ENCODE data around the gene ASIP.
"Not testable (repeated sequence)": the region's sequence is repeated elsewhere in the genome, so short reads cannot be mapped to it uniquely, and the experiment has no call there.

ASIP gene

DNA sequence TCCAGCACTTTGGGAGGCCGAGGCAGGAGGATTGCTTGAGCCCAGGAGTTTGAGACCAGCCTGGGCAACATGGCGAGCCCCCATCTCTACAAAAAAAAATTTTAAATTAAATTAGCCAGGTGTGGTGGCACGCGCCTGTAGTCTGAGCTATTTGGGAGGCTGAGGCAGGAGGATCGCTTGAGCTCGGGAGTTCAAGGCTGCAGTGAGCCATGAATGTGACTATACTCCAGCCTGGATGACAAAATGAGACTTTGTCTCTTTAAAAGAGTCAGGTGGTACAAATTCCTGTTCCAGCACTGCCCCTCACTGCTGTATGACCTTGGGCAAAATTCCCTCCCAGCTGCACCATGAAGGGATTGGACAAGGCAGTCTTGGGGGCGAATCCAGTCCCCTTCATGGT lies 33.5 kb downstream of the ASIP start:
- DNase-seq (ENCODE audit: extremely low spot score, insufficient read length, low read depth) = no peak
- no peak for FAIRE-seq

GRCh38 chr20:34281177-34281576 lies 40.0 kb downstream of the ASIP start:
- no peak for FAIRE-seq
- no peak for DNase-seq (ENCODE audit: extremely low spot score, insufficient read length, low read depth)

DNA sequence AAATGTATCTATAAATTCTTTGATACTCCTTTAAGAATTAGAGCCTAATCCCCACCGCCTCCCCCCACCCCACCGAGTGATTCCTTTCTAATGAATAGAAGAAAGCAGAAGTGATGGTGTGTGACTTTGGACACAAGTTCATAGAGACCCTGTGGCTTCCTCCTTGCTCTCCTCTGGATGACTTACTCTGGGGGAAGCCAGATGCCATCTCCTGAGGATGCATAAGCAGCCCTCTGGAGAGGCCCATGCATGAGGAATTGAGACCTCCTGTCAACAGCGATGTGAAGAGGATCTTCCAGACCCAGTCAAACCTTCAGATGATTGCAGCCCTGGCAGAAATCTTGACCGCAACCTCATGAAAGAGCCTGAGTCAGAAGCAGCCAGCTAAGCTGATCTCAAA lies 40.8 kb downstream of the ASIP start:
- DNase-seq (ENCODE audit: extremely low spot score, insufficient read length, low read depth) (no peak), FAIRE-seq (no peak)

DNA sequence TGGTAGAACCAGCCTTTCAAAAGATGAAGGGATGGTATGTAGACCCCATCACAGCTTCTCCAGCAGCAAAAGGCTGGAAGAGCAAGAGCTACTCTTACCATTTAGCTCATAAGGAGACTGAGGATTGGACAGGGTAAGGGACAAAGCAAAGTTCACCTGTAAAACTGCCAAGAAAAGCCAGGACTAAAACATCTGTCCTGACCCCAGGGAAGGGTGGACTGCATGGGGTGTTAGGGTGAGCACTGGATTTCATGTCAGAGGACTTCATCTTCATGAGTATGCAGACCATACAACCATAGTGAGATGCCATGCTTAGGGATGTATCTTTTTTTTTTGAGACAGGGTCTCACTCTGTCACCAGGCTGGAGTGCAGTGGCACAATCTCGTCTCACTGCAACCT lies 42.6 kb downstream of the ASIP start:
- FAIRE-seq (no peak), DNase-seq (ENCODE audit: extremely low spot score, insufficient read length, low read depth) (no peak)

DNA sequence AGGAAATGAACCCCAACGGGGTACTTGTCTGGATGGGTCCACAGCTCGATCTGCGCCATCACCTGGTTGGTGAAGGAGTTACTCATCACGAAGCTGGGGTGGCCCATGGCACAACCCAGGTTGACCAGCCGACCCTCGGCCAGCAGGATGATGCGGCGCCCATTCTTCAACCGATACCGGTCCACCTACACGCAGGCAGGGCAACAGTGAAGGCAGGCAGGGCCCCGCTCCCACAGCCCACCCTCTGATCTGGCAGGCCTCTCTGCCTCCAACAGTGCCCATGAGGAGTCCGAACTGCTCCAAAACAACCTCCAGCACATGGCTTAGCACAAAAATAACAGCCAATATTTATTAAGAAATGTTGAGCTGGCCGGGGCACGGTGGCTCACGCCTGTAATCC lies 44.2 kb downstream of the ASIP start:
- DNase-seq (ENCODE audit: extremely low spot score, insufficient read length, low read depth) (no peak), FAIRE-seq (no peak)

DNA sequence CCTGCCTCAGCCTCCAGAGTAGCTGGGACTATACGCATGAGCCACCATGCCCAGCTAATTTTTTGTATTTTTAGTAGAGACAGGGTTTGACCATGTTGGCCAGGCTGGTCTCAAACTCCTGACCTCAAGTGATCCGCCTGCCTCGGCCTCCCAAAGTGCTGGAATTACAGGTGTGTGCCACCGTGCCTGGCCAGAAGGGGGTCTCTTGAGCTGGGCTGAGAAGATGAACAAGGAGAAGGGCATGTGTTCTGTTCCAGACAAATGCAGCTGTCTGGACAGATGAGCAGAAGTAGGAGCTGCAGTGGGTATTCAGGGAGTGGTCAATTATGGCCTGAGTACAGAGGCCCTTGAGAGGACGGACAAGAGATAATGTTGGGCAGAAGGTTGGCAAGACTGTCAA lies 46.3 kb downstream of the ASIP start:
- not testable (repeated sequence) for FAIRE-seq; DNase-seq (ENCODE audit: extremely low spot score, insufficient read length, low read depth)

DNA sequence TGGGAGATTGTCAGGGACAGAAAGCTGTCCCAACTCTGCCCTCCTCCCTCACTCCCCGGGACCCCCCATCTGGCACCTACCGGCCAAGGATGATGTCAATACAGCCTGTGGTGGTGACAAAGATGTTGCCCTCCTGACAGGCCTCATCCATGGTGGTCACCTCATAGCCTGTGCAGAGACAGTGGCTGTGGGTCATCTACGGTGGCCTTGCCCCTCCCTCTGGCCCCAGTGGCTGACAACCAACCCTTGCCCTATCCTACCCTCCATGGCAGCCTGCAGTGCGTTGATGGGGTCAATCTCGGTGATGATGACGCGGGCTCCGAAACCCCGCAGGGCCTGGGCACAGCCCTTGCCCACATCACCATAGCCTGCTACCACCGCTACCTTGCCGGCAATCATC lies 49.2 kb downstream of the ASIP start:
- DNase-seq (ENCODE audit: extremely low spot score, insufficient read length, low read depth) (no peak), FAIRE-seq (no peak)

GRCh38 chr20:34292496-34292895 lies 51.3 kb downstream of the ASIP start:
- no peak for DNase-seq (ENCODE audit: extremely low spot score, insufficient read length, low read depth)
- FAIRE-seq = no peak

DNA sequence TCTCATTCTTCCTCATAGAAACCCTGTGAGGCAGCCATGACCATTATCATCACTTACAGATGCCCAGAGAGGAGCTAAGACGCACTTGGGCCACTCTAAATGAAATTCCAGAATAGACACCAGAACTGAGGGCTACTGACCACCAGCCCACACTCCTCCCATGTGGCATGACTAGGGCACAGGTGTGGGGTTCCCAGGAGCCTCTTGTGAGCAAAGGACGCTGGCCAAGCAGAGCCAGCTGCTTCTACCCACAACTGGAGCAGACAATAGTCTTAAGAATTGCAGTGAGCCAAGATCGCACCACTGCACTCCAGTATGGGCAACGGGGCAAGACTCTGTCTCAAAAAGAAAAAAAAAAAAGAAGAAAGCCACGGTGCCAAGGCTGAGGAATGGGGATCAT lies 51.9 kb downstream of the ASIP start:
- FAIRE-seq (no peak), DNase-seq (ENCODE audit: extremely low spot score, insufficient read length, low read depth) (no peak)

DNA sequence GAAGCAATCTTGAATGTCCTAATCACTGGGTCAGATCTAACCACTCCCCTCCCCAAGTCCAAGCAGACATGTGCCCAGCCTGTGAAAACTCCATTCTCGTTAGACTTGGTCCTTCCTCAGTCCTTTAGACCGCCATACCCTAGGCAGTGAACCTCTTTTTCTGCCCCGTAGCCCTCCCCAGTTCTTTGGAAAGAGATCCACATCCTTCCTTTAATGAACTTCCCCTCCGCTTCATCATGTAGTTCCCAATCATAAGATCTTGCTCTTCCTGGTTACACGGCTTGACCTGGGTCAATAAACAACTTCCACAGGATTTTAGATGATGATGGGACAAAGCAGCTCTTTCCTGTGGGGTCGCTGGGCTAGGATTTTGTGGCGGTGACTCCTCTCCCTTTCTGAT lies 52.4 kb downstream of the ASIP start:
- FAIRE-seq (no peak), DNase-seq (ENCODE audit: extremely low spot score, insufficient read length, low read depth) (no peak)

DNA sequence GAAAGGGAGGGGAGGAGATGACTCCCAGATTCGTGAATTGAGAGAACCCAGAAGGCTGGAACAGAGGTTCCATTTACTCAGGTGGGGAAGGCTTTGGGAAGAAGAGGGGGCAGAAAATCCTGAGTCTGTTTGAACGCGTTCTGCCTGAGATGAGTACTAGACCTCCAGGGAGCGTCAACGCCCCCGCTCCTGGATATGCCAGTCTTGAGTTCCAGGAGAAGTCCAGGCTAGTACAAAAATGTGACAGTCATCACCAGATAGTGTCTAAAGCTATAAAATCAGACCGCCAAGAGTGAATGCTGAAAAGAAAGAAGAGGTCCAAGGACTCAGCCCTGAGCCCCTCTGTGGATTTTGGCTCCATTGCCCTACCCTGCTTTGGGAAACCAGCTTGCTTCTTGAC lies 53.3 kb downstream of the ASIP start:
- no peak for DNase-seq (ENCODE audit: extremely low spot score, insufficient read length, low read depth)
- no peak for FAIRE-seq

GRCh38 chr20:34295284-34295683 lies 54.1 kb downstream of the ASIP start:
- FAIRE-seq (no peak), DNase-seq (ENCODE audit: extremely low spot score, insufficient read length, low read depth) (no peak)

- no peak for FAIRE-seq
- DNase-seq (ENCODE audit: extremely low spot score, insufficient read length, low read depth) = no peak
These were observed 55.2 kb downstream of the ASIP start for GRCh38 chr20:34296468-34296867.

- not testable (repeated sequence) for FAIRE-seq; DNase-seq (ENCODE audit: extremely low spot score, insufficient read length, low read depth)
These were observed 57.1 kb downstream of the ASIP start for GRCh38 chr20:34298294-34298784.

DNA sequence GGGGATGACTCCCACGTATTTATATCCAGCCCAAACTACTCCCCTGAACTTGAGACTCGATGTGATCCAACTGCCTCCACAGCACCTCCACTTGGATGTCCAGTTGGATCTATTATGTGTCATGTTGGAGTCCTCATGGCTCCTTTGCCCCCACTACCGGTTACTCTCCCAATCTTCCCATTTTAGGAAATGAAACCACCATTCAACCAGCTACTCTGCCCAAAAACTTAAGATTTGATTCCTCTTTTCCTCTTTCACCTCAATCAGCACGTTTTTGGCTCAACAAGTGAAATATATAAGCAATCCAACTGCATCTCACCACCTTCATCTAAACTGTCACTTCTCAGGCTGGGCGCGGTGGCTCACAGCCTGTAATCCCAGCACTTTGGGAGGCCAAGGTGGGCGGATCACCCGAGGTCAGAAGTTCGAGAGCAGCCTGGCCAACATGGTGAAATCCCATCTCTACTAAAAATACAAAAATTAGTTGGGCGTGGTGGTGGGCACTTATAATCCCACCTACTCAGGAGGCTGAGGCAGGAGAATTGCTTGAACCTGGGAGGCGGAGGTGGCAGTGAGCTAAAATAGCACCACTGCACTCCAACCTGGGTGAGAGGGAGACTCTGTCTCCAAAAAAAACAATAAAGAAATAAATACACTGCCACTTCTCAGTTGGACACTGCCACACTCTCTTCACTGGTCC lies 58.5 kb downstream of the ASIP start:
- FAIRE-seq (no peak), DNase-seq (ENCODE audit: extremely low spot score, insufficient read length, low read depth) (no peak)

GRCh38 chr20:34300256-34300806 lies 59.1 kb downstream of the ASIP start:
- DNase-seq (ENCODE audit: extremely low spot score, insufficient read length, low read depth) = no peak
- FAIRE-seq = no peak

GRCh38 chr20:34300809-34301586 lies 59.8 kb downstream of the ASIP start:
- FAIRE-seq (no peak), DNase-seq (ENCODE audit: extremely low spot score, insufficient read length, low read depth) (no peak)

- DNase-seq (ENCODE audit: extremely low spot score, insufficient read length, low read depth) = no peak
- FAIRE-seq = no peak
These were observed 60.5 kb downstream of the ASIP start for GRCh38 chr20:34301587-34302311.

DNA sequence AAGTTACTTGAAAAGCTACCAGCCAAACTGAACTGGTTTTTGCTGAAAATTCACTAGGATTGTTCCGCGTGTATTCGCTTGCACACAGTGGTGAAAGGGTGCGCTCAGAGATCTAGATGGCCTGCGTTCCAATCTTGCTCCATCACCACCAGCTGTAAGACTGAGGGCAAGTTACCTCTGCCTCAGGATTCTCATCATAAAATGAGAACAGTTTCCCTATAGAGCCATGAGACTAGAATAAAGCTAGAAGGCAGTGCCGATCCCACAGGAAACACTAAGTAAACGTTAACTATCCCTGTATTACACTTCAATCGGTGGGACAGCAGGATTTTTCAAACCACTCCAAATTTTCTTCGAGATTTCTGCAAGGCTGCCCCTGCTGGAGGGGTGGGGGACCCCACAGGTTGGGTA lies 61.1 kb downstream of the ASIP start:
- DNase-seq (ENCODE audit: extremely low spot score, insufficient read length, low read depth) (no peak), FAIRE-seq (no peak)

DNA sequence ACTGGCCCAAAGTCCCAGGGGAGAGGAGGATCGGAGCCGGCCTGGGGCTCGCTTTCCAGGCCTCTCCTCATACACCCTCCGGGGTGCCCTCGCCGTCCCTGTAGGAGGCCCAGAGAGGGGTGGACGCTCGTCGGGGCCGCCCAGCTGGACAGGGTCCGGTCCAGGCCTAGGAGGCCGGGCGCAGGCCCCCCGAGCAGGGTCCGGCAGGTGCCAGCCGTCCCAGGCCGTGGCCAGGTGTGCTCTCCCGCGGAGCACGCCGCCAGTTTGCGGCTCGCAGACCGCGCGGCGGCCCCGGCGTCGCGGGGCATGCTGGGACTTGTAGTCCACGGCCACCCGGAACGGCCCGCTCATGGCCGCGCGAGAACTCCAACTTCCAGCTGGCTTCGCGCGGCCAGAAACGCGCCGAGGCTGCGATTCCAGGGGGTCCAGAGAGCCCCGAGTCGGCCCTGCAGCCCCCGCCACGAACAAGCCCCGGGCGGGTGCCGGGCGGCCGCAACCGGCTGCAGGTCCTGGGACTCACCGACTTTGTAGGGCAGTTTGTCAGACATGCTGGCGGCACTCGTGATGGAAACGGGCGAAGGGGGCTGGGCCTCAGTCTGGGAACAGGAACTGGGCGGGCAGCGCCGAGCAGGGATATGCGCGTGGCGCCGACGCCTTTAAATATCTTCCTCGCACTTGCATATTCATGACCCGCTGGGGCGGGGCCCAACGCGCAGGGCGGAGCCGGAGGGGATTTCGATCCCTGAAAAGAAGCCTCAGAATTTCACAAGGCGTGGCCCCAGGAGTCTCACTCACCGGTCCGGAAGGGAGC lies 61.7 kb downstream of the ASIP start, which contains the start of gene AHCY:
AHCY (minus strand) TSS at position 633 of the 811 bp plus-strand sequence; CDS start at position 548, 85 bp downstream.
- FAIRE-seq = peak; percentile 95
- DNase-seq (ENCODE audit: extremely low spot score, insufficient read length, low read depth) = peak; percentile 93

All from GM18507 (cell line).